Neutrophil (primary cell): ENCODE data around the gene C1QTNF3.
"Not testable (repeated sequence)": the region's sequence is repeated elsewhere in the genome, so short reads cannot be mapped to it uniquely, and the experiment has no call there.

ENCODE experiments used
- H3K27ac ChIP-seq: fragments of 200-600 bp; sonication (generic); 2 replicates; pipeline ENCODE4 v1.5.1; 2016; ENCODE audit warnings: mild to moderate bottlenecking, moderate library complexity
- H3K27me3 ChIP-seq: fragments of 200-600 bp; sonication (generic); 2 replicates; pipeline ENCODE4 v1.6.0; 2016; ENCODE audit warnings: mild to moderate bottlenecking
- H3K36me3 ChIP-seq: fragments of 200-600 bp; sonication (generic); 2 replicates; pipeline ENCODE4 v1.5.1; 2017
- H3K4me1 ChIP-seq, 2 experiments: fragments of 200-600 bp in 1 of 2; sonication (generic) in 1 of 2; 1 replicate in 1 of 2; 2 replicates in 1 of 2; pipeline versions ENCODE4 v1.5.1 to v1.6.1; 2013 to 2016; ENCODE audit warnings: low read depth in 1 of 2, low read length in 1 of 2, mild to moderate bottlenecking in 1 of 2, moderate library complexity in 1 of 2; ENCODE audit not compliant: control insufficient read depth in 1 of 2, insufficient read depth in 1 of 2
- H3K4me3 ChIP-seq, 2 experiments: fragments of 200-600 bp in 1 of 2; sonication (generic) in 1 of 2; 1 replicate in 1 of 2; 2 replicates in 1 of 2; pipeline ENCODE4 v1.5.1; 2013 to 2016; ENCODE audit warnings: low read depth in 1 of 2, low read length in 1 of 2, mild to moderate bottlenecking in 1 of 2, moderate library complexity in 1 of 2
- H3K9me3 ChIP-seq: fragments of 200-600 bp; sonication (generic); 2 replicates; pipeline ENCODE4 v1.5.1; 2016
- CTCF ChIP-seq: fragments of 200-600 bp; sonication (generic); IDR thresholded peaks from 2 replicates; pipeline ENCODE4 v1.5.1; 2016; ENCODE audit warnings: antibody characterized with exemption

The C1QTNF3 gene

DNA sequence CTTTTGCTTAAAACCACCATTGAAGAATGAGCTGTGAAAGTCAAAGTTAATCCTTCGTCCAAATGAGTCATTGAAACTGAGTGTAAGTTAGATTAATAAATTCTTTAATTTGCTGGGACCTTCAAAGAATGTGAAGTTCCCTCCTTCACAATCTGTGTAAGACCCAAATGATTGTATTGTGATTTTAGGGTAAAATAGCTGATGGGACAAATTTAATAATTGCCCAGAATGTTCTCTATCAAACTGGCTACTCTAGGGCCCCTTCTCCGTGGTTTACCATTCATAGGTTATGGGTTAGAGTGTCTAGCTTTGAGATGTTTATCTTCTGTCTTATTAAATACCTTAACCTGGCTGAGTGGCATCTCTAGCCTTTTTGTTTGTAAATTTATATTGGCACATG lies 11.9 kb downstream of the C1QTNF3 start:
- no peaks in the 10 kb centered on the region for H3K9me3 ChIP-seq
- no peaks in the 10 kb centered on the region for H3K4me1 ChIP-seq
- H3K27me3 ChIP-seq = no peaks in the 10 kb centered on the region
- no peak for TF ChIP-seq CTCF
- H3K36me3 ChIP-seq = no peaks in the 10 kb centered on the region
- no peak overlapping the region for H3K4me3 ChIP-seq
- H3K27ac ChIP-seq = no peak overlapping the region

DNA sequence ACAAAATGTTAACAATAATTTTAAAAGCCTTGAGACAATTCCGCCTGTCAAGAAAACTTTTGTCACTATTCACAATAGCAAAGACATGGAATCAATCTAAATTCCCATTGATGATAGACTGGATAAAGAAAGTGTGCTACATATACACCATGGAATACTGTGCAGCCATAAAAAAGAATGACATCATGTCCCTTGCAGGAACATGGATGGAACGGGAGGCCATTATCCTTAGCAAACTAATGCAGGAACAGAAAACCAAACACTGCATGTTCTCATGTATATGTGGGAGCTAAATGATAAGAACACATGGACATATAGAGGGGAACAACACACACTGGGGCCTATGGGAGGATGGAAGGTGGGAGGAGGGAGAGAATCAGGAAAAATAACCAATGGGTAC lies 12.4 kb downstream of the C1QTNF3 start:
- H3K36me3 ChIP-seq, H3K27ac ChIP-seq, H3K9me3 ChIP-seq, H3K4me1 ChIP-seq, H3K27me3 ChIP-seq, H3K4me3 ChIP-seq: not testable (repeated sequence)

DNA sequence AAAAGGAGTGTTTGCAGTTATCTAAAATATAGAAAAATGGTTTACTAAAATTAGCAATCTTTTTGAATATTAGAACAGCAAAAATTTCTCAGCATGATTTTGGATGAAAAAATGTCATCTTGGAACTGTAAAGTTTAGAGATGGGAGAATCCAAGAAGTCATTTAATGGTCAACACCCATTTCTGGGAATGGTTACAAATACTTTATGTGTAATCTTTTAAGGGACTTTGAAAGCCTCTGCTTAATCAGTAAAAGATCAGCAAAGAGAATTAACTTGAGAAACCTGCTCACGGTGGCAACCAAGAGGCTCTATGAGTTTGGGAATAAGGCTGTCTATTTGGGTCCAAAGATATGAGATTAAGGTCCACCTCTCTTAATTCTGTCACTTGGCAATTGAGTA lies 13.0 kb downstream of the C1QTNF3 start:
- TF ChIP-seq CTCF = no peak
- Histone ChIP-seq H3K9me3 (no peaks in the 10 kb centered on the region), H3K4me3 (no peak overlapping the region), H3K36me3 (no peaks in the 10 kb centered on the region), H3K27ac (no peak overlapping the region), H3K27me3 (no peaks in the 10 kb centered on the region), H3K4me1 (no peaks in the 10 kb centered on the region)

GRCh38 chr5:34028349-34028748 lies 14.7 kb downstream of the C1QTNF3 start:
- Histone ChIP-seq H3K4me1 (peaks cover 7 to 9% of the 10 kb centered on the region in 2 experiments), H3K4me3 (no peak overlapping the region), H3K27me3 (no peaks in the 10 kb centered on the region), H3K36me3 (no peaks in the 10 kb centered on the region), H3K27ac (no peak overlapping the region), H3K9me3 (no peaks in the 10 kb centered on the region)
- no peak for TF ChIP-seq CTCF

DNA sequence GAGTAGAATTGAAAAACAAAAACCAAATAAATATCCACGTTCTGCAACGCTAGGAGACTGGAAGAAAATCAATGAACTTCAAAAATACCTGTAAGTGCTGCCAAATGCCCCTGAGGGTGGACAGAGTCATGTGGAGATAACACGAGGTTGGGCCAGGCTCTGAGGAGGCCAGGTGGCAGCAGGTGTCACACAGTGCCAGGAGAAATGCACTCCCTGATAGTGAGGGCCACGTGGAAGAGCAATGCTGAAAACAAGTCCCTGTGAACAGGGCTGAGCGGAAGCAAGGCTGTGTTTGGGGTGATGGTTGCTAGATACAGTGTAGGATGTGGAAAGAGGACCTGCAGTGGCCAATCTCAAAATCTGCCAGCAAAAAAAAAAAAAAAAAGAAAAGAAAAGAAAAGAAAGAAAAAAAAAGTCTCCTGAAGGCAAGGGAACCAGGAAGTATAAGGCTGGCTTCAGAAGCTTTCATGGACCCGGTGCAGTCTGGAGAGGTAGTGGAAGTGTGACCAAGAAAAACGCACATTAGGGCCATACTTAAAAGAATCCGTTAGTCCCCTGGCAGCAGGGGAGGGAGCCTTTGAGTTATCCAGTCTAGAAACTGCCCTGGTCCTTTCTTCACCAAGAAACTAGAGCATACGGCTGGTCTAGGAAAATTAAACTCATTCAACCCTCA lies 16.8 kb downstream of the C1QTNF3 start:
- H3K27me3 ChIP-seq = no peaks in the 10 kb centered on the region
- peaks cover 29 to 30% of the 10 kb centered on the region in 2 experiments for H3K4me1 ChIP-seq
- no peak for TF ChIP-seq CTCF
- no peak overlapping the region for H3K27ac ChIP-seq
- H3K9me3 ChIP-seq = no peaks in the 10 kb centered on the region
- H3K4me3 ChIP-seq = no peak overlapping the region
- no peaks in the 10 kb centered on the region for H3K36me3 ChIP-seq

- H3K36me3 ChIP-seq = no peaks in the 10 kb centered on the region
- H3K9me3 ChIP-seq = no peaks in the 10 kb centered on the region
- peaks cover 37 to 38% of the 10 kb centered on the region in 2 experiments for H3K4me1 ChIP-seq
- H3K4me3 ChIP-seq = peak overlapping the region; percentile 18 to 23
- no peaks in the 10 kb centered on the region for H3K27me3 ChIP-seq
- H3K27ac ChIP-seq = peak overlapping the region; percentile 82
- no peak for TF ChIP-seq CTCF
These were observed 20.8 kb downstream of the C1QTNF3 start for GRCh38 chr5:34022121-34022705.
